Mucosa of descending colon (tissue), 3 donors: ENCODE measurements around the gene HDAC11. TPM values are rescaled to one million over a fixed set of nuclear protein-coding genes. Genes with fewer than 3 reads are reported as not detected.

Experiments used
- ATAC-seq: fragments of 200-7000 bp; cut with Tn5 transposase; one replicate; pipeline ENCODE4 v1.9.1; 2020; ENCODE audit warnings: mild to moderate bottlenecking, moderate library complexity
- DNase-seq, 3 donors: peaks; one replicate each; pipeline ENCODE4 v3.0.0-alpha.2; 2020
- H3K36me3 ChIP-seq: fragments of 200-600 bp; one replicate; pipeline ENCODE4 v1.8.0; 2021; ENCODE audit warnings: low read depth, mild to moderate bottlenecking
- H3K4me1 ChIP-seq: fragments of 200-600 bp; one replicate; pipeline ENCODE4 v1.8.0; 2021; ENCODE audit warnings: low read depth, mild to moderate bottlenecking
- H3K4me3 ChIP-seq: fragments of 200-600 bp; one replicate; pipeline ENCODE4 v1.8.0; 2021; ENCODE audit warnings: mild to moderate bottlenecking
- H3K9me3 ChIP-seq: fragments of 200-600 bp; one replicate; pipeline ENCODE4 v1.8.0; 2021; ENCODE audit warnings: mild to moderate bottlenecking
- CTCF ChIP-seq: fragments of 200-600 bp; IDR thresholded peaks from one replicate; pipeline ENCODE4 v1.8.0; 2022; ENCODE audit warnings: antibody characterized with exemption, mild to moderate bottlenecking
- intact Hi-C, 2 donors: fragments of 100-400 bp; cut with DNase I in 1 of 2; cut with micrococcal nuclease in 1 of 2; formaldehyde crosslinking; loops; one replicate each; pipeline versions ENCODE4 v1.11.0 to v1.11.1; 2022; cut with DNase I, micrococcal nuclease
- total RNA-seq, 3 donors: library from RNA; stranded (reverse); fragmentation: NEBNext Ultra II Directional in 2 of 3; extraction: Animal tissue kit (Norgen Biotek cat#: 25700) in 2 of 3; gene quantifications; one replicate each; pipeline versions ENCODE4 v1.2.1 to v1.2.4, GENCODE V29; 2021 to 2023
- donor health status: DM: no; HTN: no; CAD: no; lungs with moderate emphysema.
- donor health status: DM: no; HTN: no; CAD: no.
- donor health status: DM: no; HTN: yes; CAD: no.

HDAC11 gene
- total RNA-seq, 3 donors from 2014 or later = 23.0 to 28.7 (median 25.3) TPM

- Histone ChIP-seq H3K4me3 (no peak overlapping the region), H3K9me3 (no peaks in the 10 kb centered on the region), H3K4me1 (no peaks in the 10 kb centered on the region), H3K36me3 (no peaks in the 10 kb centered on the region)
- TF ChIP-seq CTCF = no peak
- DNase-seq (peak in 1 of 3 donors; percentile 31), ATAC-seq (no peak)
- intact Hi-C loops = no loop called here
Measured at GRCh38 chr3:13509816-13510192, 29.7 kb downstream of the HDAC11 start.

- TF ChIP-seq CTCF = no peak
- no peak overlapping the region for H3K4me3 ChIP-seq
Measured at GRCh38 chr3:13512451-13512850, 32.3 kb downstream of the HDAC11 start.

GRCh38 chr3:13513051-13513912 lies 33.2 kb downstream of the HDAC11 start:
- H3K36me3 ChIP-seq = no peaks in the 10 kb centered on the region
- no peak for TF ChIP-seq CTCF
- no peak overlapping the region for H3K4me3 ChIP-seq
- no peak for ATAC-seq
- intact Hi-C loops = no loop called here
- peak in 1 of 3 donors; percentile 8 for DNase-seq
- no peaks in the 10 kb centered on the region for H3K4me1 ChIP-seq
- H3K9me3 ChIP-seq = no peaks in the 10 kb centered on the region

More at GRCh38 chr3:13512451-13512850, 32.3 kb downstream of the HDAC11 start:
- H3K9me3 ChIP-seq = no peaks in the 10 kb centered on the region
- no peaks in the 10 kb centered on the region for H3K4me1 ChIP-seq
- intact Hi-C loops = no loop called here
- DNase-seq (peak in 1 of 3 donors; percentile 18), ATAC-seq (no peak)
- H3K36me3 ChIP-seq = no peaks in the 10 kb centered on the region

GRCh38 chr3:13513913-13514517 lies 33.9 kb downstream of the HDAC11 start:
- no peak for DNase-seq
- H3K9me3 ChIP-seq = no peaks in the 10 kb centered on the region
- H3K4me3 ChIP-seq = no peak overlapping the region
- intact Hi-C loops = no loop called here
- no peak for TF ChIP-seq CTCF
- H3K36me3 ChIP-seq = no peaks in the 10 kb centered on the region
- no peak for ATAC-seq
- no peaks in the 10 kb centered on the region for H3K4me1 ChIP-seq

GRCh38 chr3:13514639-13515435 lies 34.7 kb downstream of the HDAC11 start:
- H3K9me3 ChIP-seq = no peaks in the 10 kb centered on the region
- ATAC-seq (no peak), DNase-seq (no peak)
- H3K4me1 ChIP-seq = no peaks in the 10 kb centered on the region
- intact Hi-C loops = no loop called here
- TF ChIP-seq CTCF = no peak
- H3K4me3 ChIP-seq = no peak overlapping the region
- no peaks in the 10 kb centered on the region for H3K36me3 ChIP-seq
